ENCODE measurements around the gene DOCK2.

Gene DOCK2

DNA sequence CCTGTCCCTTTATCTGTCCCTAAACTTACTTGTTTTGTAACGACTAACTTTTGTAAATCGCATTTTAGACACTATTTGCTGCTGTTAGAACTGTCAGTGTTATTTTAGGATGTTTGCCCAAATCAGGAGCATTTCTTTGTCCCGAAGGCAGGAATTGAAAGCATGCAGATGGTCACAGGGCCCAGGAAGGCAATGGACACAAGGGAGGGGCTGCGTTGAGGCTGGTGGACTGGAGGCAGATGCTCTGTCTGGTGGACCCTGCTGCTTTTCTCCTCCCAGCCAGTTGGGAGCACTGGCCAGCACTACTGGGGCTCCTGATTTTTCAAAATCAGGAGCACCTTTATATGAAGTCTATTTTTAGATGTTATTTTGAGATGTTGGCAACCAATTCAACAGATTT is 31.7 kb downstream of the DOCK2 start:
- no peak for TF ChIP-seq EZH2phosphoT487 (conservative IDR thresholded peaks at IDR 0.05; ENCODE audit: low read length)
- TF ChIP-seq, protein P1, sequence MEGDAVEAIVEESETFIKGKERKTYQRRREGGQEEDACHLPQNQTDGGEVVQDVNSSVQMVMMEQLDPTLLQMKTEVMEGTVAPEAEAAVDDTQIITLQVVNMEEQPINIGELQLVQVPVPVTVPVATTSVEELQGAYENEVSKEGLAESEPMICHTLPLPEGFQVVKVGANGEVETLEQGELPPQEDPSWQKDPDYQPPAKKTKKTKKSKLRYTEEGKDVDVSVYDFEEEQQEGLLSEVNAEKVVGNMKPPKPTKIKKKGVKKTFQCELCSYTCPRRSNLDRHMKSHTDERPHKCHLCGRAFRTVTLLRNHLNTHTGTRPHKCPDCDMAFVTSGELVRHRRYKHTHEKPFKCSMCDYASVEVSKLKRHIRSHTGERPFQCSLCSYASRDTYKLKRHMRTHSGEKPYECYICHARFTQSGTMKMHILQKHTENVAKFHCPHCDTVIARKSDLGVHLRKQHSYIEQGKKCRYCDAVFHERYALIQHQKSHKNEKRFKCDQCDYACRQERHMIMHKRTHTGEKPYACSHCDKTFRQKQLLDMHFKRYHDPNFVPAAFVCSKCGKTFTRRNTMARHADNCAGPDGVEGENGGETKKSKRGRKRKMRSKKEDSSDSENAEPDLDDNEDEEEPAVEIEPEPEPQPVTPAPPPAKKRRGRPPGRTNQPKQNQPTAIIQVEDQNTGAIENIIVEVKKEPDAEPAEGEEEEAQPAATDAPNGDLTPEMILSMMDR (IDR thresholded peaks at IDR 0.05; ENCODE audit: insufficient read depth, low read length, poor library complexity, severe bottlenecking) = no peak
- Histone ChIP-seq H3K27ac (ENCODE audit: low read depth, low read length) (no peak overlapping the region), H4K20me1 (ENCODE audit: low read depth, low read length) (peaks cover 18% of the 10 kb centered on the region), H3K27me3 (ENCODE audit: low read length) (no peaks in the 10 kb centered on the region), H3K9me3 (ENCODE audit: insufficient read depth, low read length) (no peaks in the 10 kb centered on the region), H3F3A (ENCODE audit: insufficient read depth) (no peaks in the 10 kb centered on the region), H3K36me3 (ENCODE audit: low read length) (peaks cover 13% of the 10 kb centered on the region; the same call in 1 of the 2 replicates), H3K79me2 (ENCODE audit: insufficient read depth, low read length) (peaks cover 57% of the 10 kb centered on the region), H3K9ac (ENCODE audit: low read length) (no peak overlapping the region), H2AFZ (ENCODE audit: low read depth, low read length, severe bottlenecking) (no peak overlapping the region), H3K4me3 (ENCODE audit: insufficient read depth, low read length, poor library complexity, severe bottlenecking) (no peak overlapping the region), H3K9me2 (replicated peaks; ENCODE audit: insufficient read depth, low read length) (no peaks in the 10 kb centered on the region), H3K4me2 (ENCODE audit: low read depth, low read length, poor library complexity, severe bottlenecking) (no peak overlapping the region)

DNA sequence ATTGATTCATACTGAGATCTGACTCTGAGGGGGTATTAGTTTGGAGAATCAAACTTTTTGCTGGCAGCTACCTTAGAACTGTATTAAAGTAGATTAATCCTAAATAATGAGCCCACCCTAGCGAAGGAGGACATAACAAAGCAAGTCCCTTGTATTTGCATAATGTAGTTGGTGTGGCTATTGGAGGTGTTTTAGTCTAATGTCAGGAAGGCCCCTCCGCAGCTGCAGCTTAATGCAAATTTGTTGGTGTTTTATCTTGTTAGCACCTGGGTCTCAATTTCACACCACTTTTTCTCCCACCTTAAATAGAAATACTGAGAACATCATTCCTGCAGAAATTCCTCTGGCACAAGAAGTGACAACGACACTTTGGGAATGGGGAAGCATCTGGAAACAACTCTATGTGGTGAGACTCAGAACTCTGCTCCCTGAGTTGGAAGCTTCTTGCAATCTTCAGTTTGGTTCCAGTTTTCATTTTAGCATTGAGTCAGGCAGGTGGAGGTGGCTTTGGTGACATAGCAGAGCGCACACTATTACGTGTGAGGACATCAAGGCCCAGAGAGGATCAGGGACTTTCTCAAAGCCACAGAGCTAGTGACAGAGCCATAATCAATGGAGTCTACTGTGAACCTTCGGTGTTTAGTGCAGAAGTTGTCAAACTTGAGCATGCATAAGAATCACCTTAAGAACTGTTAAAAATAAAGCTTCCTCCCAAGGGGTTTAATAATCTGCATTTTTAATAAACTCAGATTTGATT is 33.9 kb downstream of the DOCK2 start:
- no peak overlapping the region for H2AFZ ChIP-seq (ENCODE audit: low read depth, low read length, severe bottlenecking)
- TF ChIP-seq EZH2phosphoT487 (conservative IDR thresholded peaks at IDR 0.05; ENCODE audit: low read length) = no peak
- TF ChIP-seq, protein P1 (IDR thresholded peaks at IDR 0.05; ENCODE audit: insufficient read depth, low read length, poor library complexity, severe bottlenecking) = no peak
- no peak overlapping the region for H3K27ac ChIP-seq (ENCODE audit: low read depth, low read length)
- H4K20me1 ChIP-seq (ENCODE audit: low read depth, low read length) = peaks cover 14% of the 10 kb centered on the region
- H3K9ac ChIP-seq (ENCODE audit: low read length) = no peak overlapping the region
- H3K27me3 ChIP-seq (ENCODE audit: low read length) = no peaks in the 10 kb centered on the region
- H3K36me3 ChIP-seq (ENCODE audit: low read length) = peaks cover 21% of the 10 kb centered on the region
- H3K9me3 ChIP-seq (ENCODE audit: insufficient read depth, low read length) = no peaks in the 10 kb centered on the region
- peaks cover 40% of the 10 kb centered on the region for H3K79me2 ChIP-seq (ENCODE audit: insufficient read depth, low read length)
- no peaks in the 10 kb centered on the region for H3K9me2 ChIP-seq (replicated peaks; ENCODE audit: insufficient read depth, low read length)
- no peak overlapping the region for H3K4me3 ChIP-seq (ENCODE audit: insufficient read depth, low read length, poor library complexity, severe bottlenecking)
- no peak overlapping the region for H3K4me2 ChIP-seq (ENCODE audit: low read depth, low read length, poor library complexity, severe bottlenecking)
- no peaks in the 10 kb centered on the region for H3F3A ChIP-seq (ENCODE audit: insufficient read depth)

DNA sequence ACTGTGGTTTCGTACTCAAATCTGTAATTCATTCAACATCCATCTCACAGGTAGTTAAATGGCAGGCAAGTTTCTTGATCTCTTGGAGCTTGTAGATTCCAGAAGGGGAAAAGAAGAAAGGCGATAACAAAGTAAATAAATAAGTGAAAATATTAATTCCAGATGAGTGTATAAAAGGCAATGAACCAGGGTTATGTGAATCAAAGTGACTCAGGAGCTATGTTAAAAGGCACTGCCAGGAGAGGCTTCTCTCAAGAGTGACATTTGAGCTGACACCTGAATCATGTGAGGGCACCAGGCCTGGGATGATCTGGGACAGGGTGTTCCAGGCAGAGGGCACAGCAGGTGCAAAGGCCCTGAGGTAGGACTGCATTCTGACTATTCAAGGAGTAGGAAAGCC is 45.0 kb downstream of the DOCK2 start:
- no peak overlapping the region for H2AFZ ChIP-seq (ENCODE audit: low read depth, low read length, severe bottlenecking)
- H3K9me3 ChIP-seq (ENCODE audit: insufficient read depth, low read length) = no peaks in the 10 kb centered on the region
- H3K9ac ChIP-seq (ENCODE audit: low read length) = no peak overlapping the region
- H3K9me2 ChIP-seq (replicated peaks; ENCODE audit: insufficient read depth, low read length) = no peaks in the 10 kb centered on the region
- H3K27ac ChIP-seq (ENCODE audit: low read depth, low read length) = no peak overlapping the region
- peaks cover 30% of the 10 kb centered on the region for H3K36me3 ChIP-seq (ENCODE audit: low read length)
- H3K4me2 ChIP-seq (ENCODE audit: low read depth, low read length, poor library complexity, severe bottlenecking) = no peak overlapping the region
- TF ChIP-seq EZH2phosphoT487 (conservative IDR thresholded peaks at IDR 0.05; ENCODE audit: low read length) = no peak
- H3K27me3 ChIP-seq (ENCODE audit: low read length) = no peaks in the 10 kb centered on the region
- no peak overlapping the region for H3K4me3 ChIP-seq (ENCODE audit: insufficient read depth, low read length, poor library complexity, severe bottlenecking)
- H3K79me2 ChIP-seq (ENCODE audit: insufficient read depth, low read length) = no peaks in the 10 kb centered on the region
- H4K20me1 ChIP-seq (ENCODE audit: low read depth, low read length) = no peaks in the 10 kb centered on the region
- H3F3A ChIP-seq (ENCODE audit: insufficient read depth) = no peaks in the 10 kb centered on the region

DNA sequence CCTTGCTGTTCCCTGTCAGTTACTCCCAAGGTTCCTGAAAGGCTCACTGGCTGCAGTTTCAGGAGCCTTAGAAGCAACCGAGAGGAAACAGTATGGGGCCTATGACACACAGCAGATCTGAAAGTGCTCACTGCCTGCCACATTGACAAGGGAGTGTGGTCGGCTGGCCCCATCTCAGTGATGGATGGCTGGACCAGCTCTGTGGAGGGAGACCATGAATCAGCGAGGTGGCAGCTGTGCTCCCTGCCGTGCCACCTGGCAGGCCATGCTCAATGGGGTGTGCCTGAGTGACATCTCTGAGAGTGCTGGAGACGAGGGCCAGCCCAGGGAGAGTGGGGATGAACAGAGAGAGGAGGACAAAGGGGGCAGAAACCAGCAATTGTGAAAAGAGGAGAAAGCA is 49.1 kb downstream of the DOCK2 start:
- no peaks in the 10 kb centered on the region for H3K9me2 ChIP-seq (replicated peaks; ENCODE audit: insufficient read depth, low read length)
- H3K27me3 ChIP-seq (ENCODE audit: low read length) = no peaks in the 10 kb centered on the region
- no peaks in the 10 kb centered on the region for H3F3A ChIP-seq (ENCODE audit: insufficient read depth)
- no peak overlapping the region for H2AFZ ChIP-seq (ENCODE audit: low read depth, low read length, severe bottlenecking)
- H3K27ac ChIP-seq (ENCODE audit: low read depth, low read length) = no peak overlapping the region
- no peaks in the 10 kb centered on the region for H4K20me1 ChIP-seq (ENCODE audit: low read depth, low read length)
- no peaks in the 10 kb centered on the region for H3K79me2 ChIP-seq (ENCODE audit: insufficient read depth, low read length)
- H3K4me3 ChIP-seq (ENCODE audit: insufficient read depth, low read length, poor library complexity, severe bottlenecking) = no peak overlapping the region
- no peak overlapping the region for H3K9ac ChIP-seq (ENCODE audit: low read length)
- no peak overlapping the region for H3K4me2 ChIP-seq (ENCODE audit: low read depth, low read length, poor library complexity, severe bottlenecking)
- H3K36me3 ChIP-seq (ENCODE audit: low read length) = peaks cover 32% of the 10 kb centered on the region
- H3K9me3 ChIP-seq (ENCODE audit: insufficient read depth, low read length) = no peaks in the 10 kb centered on the region
- TF ChIP-seq, protein P1 (IDR thresholded peaks at IDR 0.05; ENCODE audit: insufficient read depth, low read length, poor library complexity, severe bottlenecking) = no peak
- TF ChIP-seq EZH2phosphoT487 (conservative IDR thresholded peaks at IDR 0.05; ENCODE audit: low read length) = no peak
